ENCODE data around the gene CCDC191. TPM values are rescaled to one million over a fixed set of nuclear protein-coding genes. Genes with fewer than 3 reads are reported as not detected.

Gene CCDC191
- total and polyA plus RNA-seq, 5 donors from 2014 or later, result 0.87 to 6.5 (median 1.4) TPM

- H3K27me3 ChIP-seq (ENCODE audit: control insufficient read depth, insufficient read depth, low read length), result no peaks in the 10 kb centered on the region
- Mint-ChIP-seq H3K4me1 (peaks cover 0 to 5% (median 2%) of the 10 kb centered on the region in 4 donors), H3K27ac (no peak overlapping the region), H3K36me3 (peaks cover under 1% of the 10 kb centered on the region), H3K27me3 (peaks cover 29% of the 10 kb centered on the region), H3K4me3 (no peak overlapping the region), H3K9me3 (no peaks in the 10 kb centered on the region)
- H3K36me3 ChIP-seq (ENCODE audit: control insufficient read depth, insufficient read depth, low read length), result no peaks in the 10 kb centered on the region
- ATAC-seq (ENCODE audit: low read depth in 2 of 2) (no peak), DNase-seq (no peak)
- no peaks in the 10 kb centered on the region for H3K9me3 ChIP-seq (ENCODE audit: control insufficient read depth in 2 of 2, low read length in 2 of 2)
- no peaks in the 10 kb centered on the region for H3K4me1 ChIP-seq (ENCODE audit: control insufficient read depth, insufficient read depth, low read length, poor library complexity, severe bottlenecking)
- H3K27ac ChIP-seq (ENCODE audit: insufficient read depth, low read length, poor library complexity, severe bottlenecking), result no peak overlapping the region
- H3K4me3 ChIP-seq (ENCODE audit: low read depth, low read length), result no peak overlapping the region
Observed at GRCh38 chr3:114093016-114093380, 36.7 kb upstream of the CCDC191 start.

- Mint-ChIP-seq H3K27me3 (peaks cover 23% of the 10 kb centered on the region), H3K9me3 (no peaks in the 10 kb centered on the region), H3K27ac (no peak overlapping the region), H3K36me3 (peaks cover 7% of the 10 kb centered on the region), H3K4me1 (peaks cover 0 to 5% (median 2%) of the 10 kb centered on the region in 4 donors), H3K4me3 (no peak overlapping the region)
- Histone ChIP-seq H3K4me1 (ENCODE audit: control insufficient read depth, insufficient read depth, low read length, poor library complexity, severe bottlenecking) (no peaks in the 10 kb centered on the region), H3K27ac (ENCODE audit: insufficient read depth, low read length, poor library complexity, severe bottlenecking) (no peak overlapping the region), H3K27me3 (ENCODE audit: control insufficient read depth, insufficient read depth, low read length) (no peaks in the 10 kb centered on the region), H3K36me3 (ENCODE audit: control insufficient read depth, insufficient read depth, low read length) (no peaks in the 10 kb centered on the region), H3K4me3 (ENCODE audit: low read depth, low read length) (no peak overlapping the region), H3K9me3 (ENCODE audit: control insufficient read depth in 2 of 2, low read length in 2 of 2) (no peaks in the 10 kb centered on the region)
- no peak for DNase-seq
- no peak for ATAC-seq (ENCODE audit: low read depth in 2 of 2)
Observed at GRCh38 chr3:114092151-114093015, 36.1 kb upstream of the CCDC191 start.

GRCh38 chr3:114089675-114090074 is 33.3 kb upstream of the CCDC191 start:
- H3K27me3 ChIP-seq (ENCODE audit: control insufficient read depth, insufficient read depth, low read length), result no peaks in the 10 kb centered on the region
- Mint-ChIP-seq H3K36me3 (peaks cover 28% of the 10 kb centered on the region), H3K27me3 (peaks cover 5% of the 10 kb centered on the region), H3K9me3 (no peaks in the 10 kb centered on the region), H3K4me1 (peaks cover 0 to 5% (median 2%) of the 10 kb centered on the region in 4 donors), H3K27ac (peak overlapping the region in 1 of 3 donors; percentile 56), H3K4me3 (no peak overlapping the region)
- H3K4me1 ChIP-seq (ENCODE audit: control insufficient read depth, insufficient read depth, low read length, poor library complexity, severe bottlenecking), result no peaks in the 10 kb centered on the region
- H3K9me3 ChIP-seq (ENCODE audit: control insufficient read depth in 2 of 2, low read length in 2 of 2), result no peaks in the 10 kb centered on the region
- DNase-seq (no peak), ATAC-seq (ENCODE audit: low read depth in 2 of 2) (no peak)
- no peak overlapping the region for H3K27ac ChIP-seq (ENCODE audit: insufficient read depth, low read length, poor library complexity, severe bottlenecking)
- peaks cover 20% of the 10 kb centered on the region for H3K36me3 ChIP-seq (ENCODE audit: control insufficient read depth, insufficient read depth, low read length)
- H3K4me3 ChIP-seq (ENCODE audit: low read depth, low read length), result no peak overlapping the region

GRCh38 chr3:114086356-114086755 is 30.0 kb upstream of the CCDC191 start:
- DNase-seq, result no peak
- ATAC-seq (ENCODE audit: low read depth in 2 of 2), result no peak
- no peaks in the 10 kb centered on the region for H3K9me3 ChIP-seq (ENCODE audit: control insufficient read depth in 2 of 2, low read length in 2 of 2)
- Mint-ChIP-seq H3K9me3 (no peaks in the 10 kb centered on the region), H3K27me3 (no peaks in the 10 kb centered on the region), H3K4me3 (no peak overlapping the region), H3K36me3 (peaks cover 52% of the 10 kb centered on the region), H3K4me1 (no peaks in the 10 kb centered on the region), H3K27ac (no peak overlapping the region)
- H3K36me3 ChIP-seq (ENCODE audit: control insufficient read depth, insufficient read depth, low read length), result peaks cover 45% of the 10 kb centered on the region
- H3K4me1 ChIP-seq (ENCODE audit: control insufficient read depth, insufficient read depth, low read length, poor library complexity, severe bottlenecking), result no peaks in the 10 kb centered on the region
- no peak overlapping the region for H3K27ac ChIP-seq (ENCODE audit: insufficient read depth, low read length, poor library complexity, severe bottlenecking)
- H3K4me3 ChIP-seq (ENCODE audit: low read depth, low read length), result no peak overlapping the region
- H3K27me3 ChIP-seq (ENCODE audit: control insufficient read depth, insufficient read depth, low read length), result no peaks in the 10 kb centered on the region

- DNase-seq, result no peak
- H3K27ac ChIP-seq (ENCODE audit: insufficient read depth, low read length, poor library complexity, severe bottlenecking), result no peak overlapping the region
- no peak overlapping the region for H3K4me3 ChIP-seq (ENCODE audit: low read depth, low read length)
- Mint-ChIP-seq H3K4me1 (peaks cover 0 to 5% (median 0%) of the 10 kb centered on the region in 4 donors), H3K27ac (peak overlapping the region in 1 of 3 donors; percentile 84), H3K9me3 (no peaks in the 10 kb centered on the region), H3K27me3 (no peaks in the 10 kb centered on the region), H3K36me3 (peaks cover 69% of the 10 kb centered on the region), H3K4me3 (no peak overlapping the region)
- no peaks in the 10 kb centered on the region for H3K27me3 ChIP-seq (ENCODE audit: control insufficient read depth, insufficient read depth, low read length)
- H3K4me1 ChIP-seq (ENCODE audit: control insufficient read depth, insufficient read depth, low read length, poor library complexity, severe bottlenecking), result no peaks in the 10 kb centered on the region
- no peak for ATAC-seq (ENCODE audit: low read depth in 2 of 2)
- H3K36me3 ChIP-seq (ENCODE audit: control insufficient read depth, insufficient read depth, low read length), result peaks cover 72% of the 10 kb centered on the region
- H3K9me3 ChIP-seq (ENCODE audit: control insufficient read depth in 2 of 2, low read length in 2 of 2), result no peaks in the 10 kb centered on the region
Observed at GRCh38 chr3:114083112-114083511, 26.8 kb upstream of the CCDC191 start.

GRCh38 chr3:114081037-114081436 is 24.7 kb upstream of the CCDC191 start:
- Histone ChIP-seq H3K4me1 (ENCODE audit: control insufficient read depth, insufficient read depth, low read length, poor library complexity, severe bottlenecking) (no peaks in the 10 kb centered on the region), H3K9me3 (ENCODE audit: control insufficient read depth in 2 of 2, low read length in 2 of 2) (no peaks in the 10 kb centered on the region), H3K36me3 (ENCODE audit: control insufficient read depth, insufficient read depth, low read length) (peaks cover 82% of the 10 kb centered on the region), H3K27ac (ENCODE audit: insufficient read depth, low read length, poor library complexity, severe bottlenecking) (no peak overlapping the region), H3K27me3 (ENCODE audit: control insufficient read depth, insufficient read depth, low read length) (no peaks in the 10 kb centered on the region), H3K4me3 (ENCODE audit: low read depth, low read length) (no peak overlapping the region)
- H3K9me3 Mint-ChIP-seq, result no peaks in the 10 kb centered on the region
- no peak overlapping the region for H3K4me3 Mint-ChIP-seq
- no peak for ATAC-seq (ENCODE audit: low read depth in 2 of 2)
- peaks cover 0 to 5% (median 2%) of the 10 kb centered on the region in 4 donors for H3K4me1 Mint-ChIP-seq
- peaks cover 67% of the 10 kb centered on the region for H3K36me3 Mint-ChIP-seq
- no peak overlapping the region for H3K27ac Mint-ChIP-seq
- DNase-seq, result no peak
- no peaks in the 10 kb centered on the region for H3K27me3 Mint-ChIP-seq

GRCh38 chr3:114080201-114080600 is 23.9 kb upstream of the CCDC191 start:
- peak overlapping the region in 1 of 3 donors; percentile 44 for H3K27ac Mint-ChIP-seq
- no peaks in the 10 kb centered on the region for H3K9me3 ChIP-seq (ENCODE audit: control insufficient read depth in 2 of 2, low read length in 2 of 2)
- H3K4me1 Mint-ChIP-seq, result peaks cover 0 to 5% (median 2%) of the 10 kb centered on the region in 4 donors
- H3K9me3 Mint-ChIP-seq, result no peaks in the 10 kb centered on the region
- peaks cover 59% of the 10 kb centered on the region for H3K36me3 Mint-ChIP-seq
- no peaks in the 10 kb centered on the region for H3K4me1 ChIP-seq (ENCODE audit: control insufficient read depth, insufficient read depth, low read length, poor library complexity, severe bottlenecking)
- no peaks in the 10 kb centered on the region for H3K27me3 ChIP-seq (ENCODE audit: control insufficient read depth, insufficient read depth, low read length)
- H3K36me3 ChIP-seq (ENCODE audit: control insufficient read depth, insufficient read depth, low read length), result peaks cover 82% of the 10 kb centered on the region
- no peak overlapping the region for H3K4me3 Mint-ChIP-seq
- ATAC-seq (ENCODE audit: low read depth in 2 of 2) (no peak), DNase-seq (no peak)
- no peak overlapping the region for H3K4me3 ChIP-seq (ENCODE audit: low read depth, low read length)
- H3K27me3 Mint-ChIP-seq, result no peaks in the 10 kb centered on the region
- no peak overlapping the region for H3K27ac ChIP-seq (ENCODE audit: insufficient read depth, low read length, poor library complexity, severe bottlenecking)

- H3K4me1 ChIP-seq (ENCODE audit: control insufficient read depth, insufficient read depth, low read length, poor library complexity, severe bottlenecking), result no peaks in the 10 kb centered on the region
- DNase-seq (no peak), ATAC-seq (ENCODE audit: low read depth in 2 of 2) (no peak)
- H3K36me3 Mint-ChIP-seq, result peaks cover 57% of the 10 kb centered on the region
- H3K27me3 Mint-ChIP-seq, result no peaks in the 10 kb centered on the region
- H3K4me3 ChIP-seq (ENCODE audit: low read depth, low read length), result no peak overlapping the region
- H3K9me3 Mint-ChIP-seq, result no peaks in the 10 kb centered on the region
- no peaks in the 10 kb centered on the region for H3K9me3 ChIP-seq (ENCODE audit: control insufficient read depth in 2 of 2, low read length in 2 of 2)
- peaks cover 0 to 5% (median 2%) of the 10 kb centered on the region in 4 donors for H3K4me1 Mint-ChIP-seq
- H3K36me3 ChIP-seq (ENCODE audit: control insufficient read depth, insufficient read depth, low read length), result peaks cover 83% of the 10 kb centered on the region
- H3K27ac ChIP-seq (ENCODE audit: insufficient read depth, low read length, poor library complexity, severe bottlenecking), result no peak overlapping the region
- H3K27me3 ChIP-seq (ENCODE audit: control insufficient read depth, insufficient read depth, low read length), result no peaks in the 10 kb centered on the region
- H3K4me3 Mint-ChIP-seq, result no peak overlapping the region
- H3K27ac Mint-ChIP-seq, result peak overlapping the region in 1 of 3 donors; percentile 44
Observed at GRCh38 chr3:114079761-114080160, 23.4 kb upstream of the CCDC191 start.
